ENCODE results near the gene PPP1R9B. TPM values are rescaled to one million over a fixed set of nuclear protein-coding genes. Genes with fewer than 3 reads are reported as not detected.

Gene PPP1R9B
- total RNA-seq, 1 experiment from 2014 or later, result 69.4 TPM

DNA sequence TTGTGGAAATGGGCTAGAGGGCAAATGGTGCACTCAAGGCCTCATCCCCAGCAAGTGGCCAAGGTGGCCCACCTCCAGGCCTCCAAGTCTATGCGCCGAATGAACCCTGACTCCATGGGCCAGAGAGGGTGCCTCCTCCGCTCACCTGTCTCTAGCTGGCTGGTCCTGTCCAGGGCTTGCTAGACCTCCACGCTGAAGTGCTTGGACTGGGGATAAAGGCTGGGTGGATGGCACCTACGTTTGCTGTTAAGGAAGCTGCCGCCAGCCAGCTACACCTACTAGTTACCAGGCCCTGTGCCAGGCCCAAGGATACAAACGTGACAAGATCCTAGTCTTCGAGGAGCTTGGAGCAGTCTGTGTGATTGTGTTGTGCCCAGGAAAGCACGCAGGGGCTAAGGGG, 14.6 kb upstream of the PPP1R9B start:
- Histone ChIP-seq H3K36me3 (no peaks in the 10 kb centered on the region), H3K27me3 (replicated peaks) (no peaks in the 10 kb centered on the region), H3K27ac (no peak overlapping the region), H3K9me3 (replicated peaks) (no peaks in the 10 kb centered on the region), H3K4me1 (replicated peaks) (peaks cover 26% of the 10 kb centered on the region), H3K4me3 (no peak overlapping the region)
- no peak for DNase-seq (ENCODE audit: low read depth in 1 of 2, low spot score in 2 of 2)

DNA sequence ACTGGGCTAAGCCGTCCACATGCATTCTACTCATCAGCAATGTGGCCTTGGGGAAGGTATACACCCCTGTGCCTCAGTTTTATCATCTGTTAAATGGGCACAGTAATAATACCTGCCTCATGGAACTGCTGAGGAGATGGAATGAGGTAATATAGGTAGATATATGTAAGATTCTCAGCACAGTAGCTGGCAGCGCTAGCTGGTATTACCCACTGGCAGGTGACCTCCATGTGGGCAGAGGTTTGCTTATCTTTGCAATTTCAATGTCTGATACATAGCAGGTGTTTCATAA, 14.2 kb upstream of the PPP1R9B start:
- H3K36me3 ChIP-seq, result no peaks in the 10 kb centered on the region
- no peaks in the 10 kb centered on the region for H3K9me3 ChIP-seq (replicated peaks)
- no peak overlapping the region for H3K4me3 ChIP-seq
- no peak for DNase-seq (ENCODE audit: low read depth in 1 of 2, low spot score in 2 of 2)
- H3K27ac ChIP-seq, result no peak overlapping the region
- peaks cover 22% of the 10 kb centered on the region for H3K4me1 ChIP-seq (replicated peaks)
- no peaks in the 10 kb centered on the region for H3K27me3 ChIP-seq (replicated peaks)

DNA sequence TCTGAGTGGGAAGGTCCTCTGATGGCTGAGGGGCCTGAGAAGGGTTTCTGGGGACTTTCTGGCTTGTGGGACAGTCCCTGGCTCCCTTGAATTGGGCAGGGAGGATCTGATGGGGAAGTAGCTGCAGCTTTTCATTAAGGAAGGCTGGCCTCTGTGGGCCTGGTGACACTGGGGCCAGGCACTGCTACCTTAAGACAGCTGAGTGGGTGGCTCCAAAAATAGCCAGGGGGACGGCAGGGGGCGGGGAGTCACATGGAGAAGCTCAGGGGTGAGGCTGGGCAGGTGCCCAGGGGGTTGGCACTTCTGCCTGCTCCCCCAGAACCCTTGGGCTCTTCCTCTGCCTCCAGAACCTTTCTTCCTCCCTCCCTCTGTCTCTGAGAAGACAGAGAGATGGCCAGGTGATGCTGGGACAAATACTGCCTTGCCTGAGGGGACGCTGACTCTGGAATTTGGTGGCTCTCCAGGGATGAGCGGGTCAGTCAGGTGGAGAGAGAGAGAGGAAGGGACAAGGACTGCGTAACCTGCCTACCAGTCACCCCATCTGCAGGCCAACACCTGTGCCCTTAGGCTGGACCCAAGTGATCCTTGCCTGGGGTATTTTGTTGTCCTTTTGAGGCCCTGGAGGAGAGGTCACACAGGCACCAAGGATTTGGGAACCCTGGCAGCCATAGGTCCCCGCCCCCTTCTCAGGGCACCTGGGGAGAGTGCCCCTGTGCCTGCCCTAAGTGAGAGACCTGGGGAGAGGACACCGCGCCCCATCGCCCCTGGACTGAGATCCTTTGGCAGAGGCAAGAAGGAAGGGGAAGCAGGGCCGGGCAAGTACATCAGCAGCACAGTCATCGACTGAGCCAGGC, 13.6 kb upstream of the PPP1R9B start:
- H3K27ac ChIP-seq, result no peak overlapping the region
- H3K9me3 ChIP-seq (replicated peaks), result no peaks in the 10 kb centered on the region
- no peak overlapping the region for H3K4me3 ChIP-seq
- H3K4me1 ChIP-seq (replicated peaks), result peaks cover 17% of the 10 kb centered on the region
- H3K36me3 ChIP-seq, result no peaks in the 10 kb centered on the region
- no peak for DNase-seq (ENCODE audit: low read depth in 1 of 2, low spot score in 2 of 2)
- no peaks in the 10 kb centered on the region for H3K27me3 ChIP-seq (replicated peaks)

- Histone ChIP-seq H3K4me1 (replicated peaks) (peaks cover 14% of the 10 kb centered on the region), H3K27ac (no peak overlapping the region), H3K27me3 (replicated peaks) (no peaks in the 10 kb centered on the region), H3K36me3 (no peaks in the 10 kb centered on the region), H3K4me3 (no peak overlapping the region), H3K9me3 (replicated peaks) (no peaks in the 10 kb centered on the region)
- no peak for DNase-seq (ENCODE audit: low read depth in 1 of 2, low spot score in 2 of 2)
These were observed 12.2 kb upstream of the PPP1R9B start for GRCh38 chr17:50162466-50163254.

DNA sequence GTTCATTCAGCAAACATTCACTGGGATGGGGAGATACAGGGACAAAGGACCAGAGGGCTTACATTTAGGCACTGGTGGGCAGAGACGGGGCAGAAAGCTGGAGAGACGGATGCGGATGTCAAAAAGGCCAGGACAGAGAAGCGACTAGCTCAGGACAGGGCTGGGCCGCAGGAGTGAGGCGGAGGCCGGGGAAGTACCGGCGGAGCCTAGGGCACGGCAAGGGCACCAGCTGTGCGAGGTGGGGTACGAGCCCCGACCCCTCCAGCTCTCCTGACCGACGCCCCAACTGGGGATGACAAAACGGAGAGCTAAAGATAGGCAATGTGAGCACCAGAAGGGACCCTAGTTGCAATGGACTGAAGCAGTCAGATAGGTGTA, 11.4 kb upstream of the PPP1R9B start:
- peak overlapping the region; percentile 39; the same call in 1 of the 2 replicates for H3K4me3 ChIP-seq
- no peak overlapping the region for H3K27ac ChIP-seq
- no peaks in the 10 kb centered on the region for H3K36me3 ChIP-seq
- peaks cover 14% of the 10 kb centered on the region for H3K4me1 ChIP-seq (replicated peaks)
- H3K27me3 ChIP-seq (replicated peaks), result no peaks in the 10 kb centered on the region
- no peaks in the 10 kb centered on the region for H3K9me3 ChIP-seq (replicated peaks)
- DNase-seq (ENCODE audit: low read depth in 1 of 2, low spot score in 2 of 2), result no peak

- peaks cover 14% of the 10 kb centered on the region for H3K4me1 ChIP-seq (replicated peaks)
- no peaks in the 10 kb centered on the region for H3K9me3 ChIP-seq (replicated peaks)
- H3K4me3 ChIP-seq, result peak overlapping the region; percentile 39
- H3K27ac ChIP-seq, result no peak overlapping the region
- no peaks in the 10 kb centered on the region for H3K27me3 ChIP-seq (replicated peaks)
- peak; percentile 95 to 96 for DNase-seq (ENCODE audit: low read depth in 1 of 2, low spot score in 2 of 2)
- H3K36me3 ChIP-seq, result no peaks in the 10 kb centered on the region
These were observed 10.8 kb upstream of the PPP1R9B start for GRCh38 chr17:50161023-50161910.

GRCh38 chr17:50157891-50158290, 7.4 kb upstream of the PPP1R9B start:
- DNase-seq (ENCODE audit: low read depth in 1 of 2, low spot score in 2 of 2), result no peak
- Histone ChIP-seq H3K4me3 (no peak overlapping the region), H3K27ac (no peak overlapping the region), H3K9me3 (replicated peaks) (no peaks in the 10 kb centered on the region), H3K4me1 (replicated peaks) (peaks cover 14% of the 10 kb centered on the region), H3K36me3 (no peaks in the 10 kb centered on the region), H3K27me3 (replicated peaks) (no peaks in the 10 kb centered on the region)

DNA sequence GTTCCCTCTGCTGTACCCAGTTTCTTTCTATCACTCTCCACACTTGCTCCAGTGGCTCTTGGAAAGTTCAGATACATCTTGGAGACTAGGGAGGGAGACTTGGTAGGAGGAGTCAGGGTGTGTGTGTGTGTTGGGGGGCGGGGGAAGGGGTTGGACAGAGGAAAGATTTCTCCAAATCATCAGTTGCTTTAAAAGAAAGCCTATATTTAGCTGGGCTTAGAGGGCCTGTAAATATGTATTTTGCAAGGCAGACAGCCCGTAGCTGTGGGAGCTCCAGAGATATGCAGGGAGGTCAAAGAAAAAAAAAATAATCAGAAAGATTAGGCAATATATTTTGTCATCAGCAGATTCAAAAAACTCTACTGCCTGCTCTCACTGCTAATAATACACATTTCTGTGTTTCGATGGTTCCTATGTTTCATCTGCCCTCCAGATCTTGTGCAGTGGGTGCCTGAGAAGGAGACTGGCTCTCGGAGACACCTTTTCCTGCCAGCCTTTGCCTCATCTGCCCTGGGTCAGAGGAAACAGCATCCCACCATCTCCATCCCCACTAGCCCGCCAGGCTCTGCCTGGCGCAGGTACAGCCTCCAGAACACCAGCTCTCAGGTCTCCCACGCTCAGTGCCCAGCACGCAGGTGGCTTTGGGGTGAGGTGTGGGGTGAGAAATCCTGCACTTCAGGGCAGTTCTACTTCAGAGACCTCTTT, 4.8 kb upstream of the PPP1R9B start:
- H3K4me3 ChIP-seq, result no peak overlapping the region
- H3K27ac ChIP-seq, result no peak overlapping the region
- H3K36me3 ChIP-seq, result peaks cover 3% of the 10 kb centered on the region
- H3K4me1 ChIP-seq (replicated peaks), result peaks cover 16% of the 10 kb centered on the region
- DNase-seq (ENCODE audit: low read depth in 1 of 2, low spot score in 2 of 2), result no peak
- H3K9me3 ChIP-seq (replicated peaks), result no peaks in the 10 kb centered on the region
- no peaks in the 10 kb centered on the region for H3K27me3 ChIP-seq (replicated peaks)

GRCh38 chr17:50154604-50155003, 4.1 kb upstream of the PPP1R9B start:
- Histone ChIP-seq H3K4me1 (replicated peaks) (peaks cover 23% of the 10 kb centered on the region), H3K36me3 (peaks cover 9% of the 10 kb centered on the region), H3K4me3 (no peak overlapping the region), H3K9me3 (replicated peaks) (no peaks in the 10 kb centered on the region), H3K27me3 (replicated peaks) (no peaks in the 10 kb centered on the region), H3K27ac (no peak overlapping the region)
- DNase-seq (ENCODE audit: low read depth in 1 of 2, low spot score in 2 of 2), result no peak

- no peak for DNase-seq (ENCODE audit: low read depth in 1 of 2, low spot score in 2 of 2)
- no peaks in the 10 kb centered on the region for H3K27me3 ChIP-seq (replicated peaks)
- H3K4me1 ChIP-seq (replicated peaks), result peaks cover 29% of the 10 kb centered on the region
- H3K27ac ChIP-seq, result no peak overlapping the region
- H3K36me3 ChIP-seq, result peaks cover 15% of the 10 kb centered on the region
- H3K4me3 ChIP-seq, result no peak overlapping the region
- no peaks in the 10 kb centered on the region for H3K9me3 ChIP-seq (replicated peaks)
These were observed 3.4 kb upstream of the PPP1R9B start for GRCh38 chr17:50153650-50154575.

- no peaks in the 10 kb centered on the region for H3K9me3 ChIP-seq (replicated peaks)
- H3K4me1 ChIP-seq (replicated peaks), result peaks cover 39% of the 10 kb centered on the region
- peaks cover 25% of the 10 kb centered on the region for H3K36me3 ChIP-seq
- DNase-seq (ENCODE audit: low read depth in 1 of 2, low spot score in 2 of 2), result no peak
- H3K27ac ChIP-seq, result no peak overlapping the region
- no peaks in the 10 kb centered on the region for H3K27me3 ChIP-seq (replicated peaks)
- no peak overlapping the region for H3K4me3 ChIP-seq
These were observed 2.3 kb upstream of the PPP1R9B start for GRCh38 chr17:50152736-50153135.

GRCh38 chr17:50151937-50152547, 1.6 kb upstream of the PPP1R9B start:
- H3K4me1 ChIP-seq (replicated peaks), result peaks cover 46% of the 10 kb centered on the region
- H3K9me3 ChIP-seq (replicated peaks), result no peaks in the 10 kb centered on the region
- H3K27ac ChIP-seq, result peak overlapping the region; percentile 25
- peak; percentile 89 to 93 for DNase-seq (ENCODE audit: low read depth in 1 of 2, low spot score in 2 of 2)
- H3K4me3 ChIP-seq, result peak overlapping the region; percentile 88
- peaks cover 32% of the 10 kb centered on the region for H3K36me3 ChIP-seq
- no peaks in the 10 kb centered on the region for H3K27me3 ChIP-seq (replicated peaks)
